Left ventricle myocardium inferior (tissue), 1 donor: ENCODE data around the gene MAGEA2. TPM values are rescaled to one million over a fixed set of nuclear protein-coding genes. Genes with fewer than 3 reads are reported as not detected.
"Not testable (repeated sequence)": the region's sequence is repeated elsewhere in the genome, so short reads cannot be mapped to it uniquely, and the experiment has no call there.

Source experiments
- DNase-seq: peaks from one replicate; pipeline ENCODE4 v3.0.0-alpha.2; 2020
- H3K27ac ChIP-seq: fragments of 200-600 bp; replicated peaks from 2 replicates; pipeline ENCODE4 v1.8.0; 2021
- H3K27me3 ChIP-seq: fragments of 200-600 bp; 2 replicates; pipeline ENCODE4 v1.8.0; 2021; ENCODE audit warnings: low read depth
- H3K36me3 ChIP-seq: fragments of 200-600 bp; 2 replicates; pipeline ENCODE4 v1.8.0; 2021
- H3K4me1 ChIP-seq: fragments of 200-600 bp; 2 replicates; pipeline ENCODE4 v1.8.0; 2021
- H3K4me3 ChIP-seq: fragments of 200-600 bp; 2 replicates; pipeline ENCODE4 v1.8.0; 2021; ENCODE audit warnings: mild to moderate bottlenecking, moderate library complexity
- H3K9me3 ChIP-seq: fragments of 200-600 bp; replicated peaks from 2 replicates; pipeline ENCODE4 v1.8.0; 2021
- intact Hi-C: fragments of 100-400 bp; cut with micrococcal nuclease; formaldehyde crosslinking; loops from one replicate; pipeline ENCODE4 v1.11.0; 2022
- total RNA-seq: library from RNA; stranded (reverse); fragmentation: NEBNext Ultra II Directional; extraction: Animal tissue kit (Norgen Biotek cat#: 25700); gene quantifications from one replicate; pipeline ENCODE4 v1.2.1, GENCODE V29; 2021
- TF ChIP-seq, protein P1 (sequence below): fragments of 200-600 bp; IDR thresholded peaks from 2 replicates; pipeline ENCODE4 v1.8.0; 2021; ENCODE audit warnings: antibody characterized with exemption, mild to moderate bottlenecking, borderline replicate concordance
- donor health status: DM: no; HTN: yes; CAD: no; lungs with severe emphysema.

MAGEA2 gene
- total RNA-seq, 1 donor from 2014 or later: not detected

DNA sequence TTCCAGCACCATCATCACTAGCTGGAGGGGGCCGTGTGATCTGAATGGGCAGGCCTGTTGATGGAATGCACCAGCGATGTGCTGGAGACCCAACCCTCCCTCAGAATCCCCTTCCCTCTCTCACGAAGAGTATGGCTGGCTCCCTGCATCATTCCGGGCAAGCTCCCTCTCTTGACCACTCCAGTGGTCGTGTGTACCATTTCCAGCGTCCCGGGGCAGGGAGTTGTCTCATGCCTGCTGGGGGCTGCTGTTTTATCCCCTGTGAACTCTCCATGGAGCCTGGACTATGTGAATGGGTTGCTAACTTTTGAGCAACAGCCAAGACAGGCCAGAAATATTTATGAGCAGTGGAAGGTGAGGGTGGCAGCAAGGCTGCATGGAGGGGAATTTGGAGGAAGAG is 28.2 kb downstream of the MAGEA2 start:
- Histone ChIP-seq H3K9me3 (no peaks in the 10 kb centered on the region), H3K36me3 (no peaks in the 10 kb centered on the region), H3K4me1 (no peaks in the 10 kb centered on the region), H3K27ac (no peak overlapping the region), H3K27me3 (no peaks in the 10 kb centered on the region), H3K4me3 (no peak overlapping the region)
- intact Hi-C loops: no loop called here
- TF ChIP-seq, protein P1, sequence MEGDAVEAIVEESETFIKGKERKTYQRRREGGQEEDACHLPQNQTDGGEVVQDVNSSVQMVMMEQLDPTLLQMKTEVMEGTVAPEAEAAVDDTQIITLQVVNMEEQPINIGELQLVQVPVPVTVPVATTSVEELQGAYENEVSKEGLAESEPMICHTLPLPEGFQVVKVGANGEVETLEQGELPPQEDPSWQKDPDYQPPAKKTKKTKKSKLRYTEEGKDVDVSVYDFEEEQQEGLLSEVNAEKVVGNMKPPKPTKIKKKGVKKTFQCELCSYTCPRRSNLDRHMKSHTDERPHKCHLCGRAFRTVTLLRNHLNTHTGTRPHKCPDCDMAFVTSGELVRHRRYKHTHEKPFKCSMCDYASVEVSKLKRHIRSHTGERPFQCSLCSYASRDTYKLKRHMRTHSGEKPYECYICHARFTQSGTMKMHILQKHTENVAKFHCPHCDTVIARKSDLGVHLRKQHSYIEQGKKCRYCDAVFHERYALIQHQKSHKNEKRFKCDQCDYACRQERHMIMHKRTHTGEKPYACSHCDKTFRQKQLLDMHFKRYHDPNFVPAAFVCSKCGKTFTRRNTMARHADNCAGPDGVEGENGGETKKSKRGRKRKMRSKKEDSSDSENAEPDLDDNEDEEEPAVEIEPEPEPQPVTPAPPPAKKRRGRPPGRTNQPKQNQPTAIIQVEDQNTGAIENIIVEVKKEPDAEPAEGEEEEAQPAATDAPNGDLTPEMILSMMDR: no peak
- DNase-seq: no peak

DNA sequence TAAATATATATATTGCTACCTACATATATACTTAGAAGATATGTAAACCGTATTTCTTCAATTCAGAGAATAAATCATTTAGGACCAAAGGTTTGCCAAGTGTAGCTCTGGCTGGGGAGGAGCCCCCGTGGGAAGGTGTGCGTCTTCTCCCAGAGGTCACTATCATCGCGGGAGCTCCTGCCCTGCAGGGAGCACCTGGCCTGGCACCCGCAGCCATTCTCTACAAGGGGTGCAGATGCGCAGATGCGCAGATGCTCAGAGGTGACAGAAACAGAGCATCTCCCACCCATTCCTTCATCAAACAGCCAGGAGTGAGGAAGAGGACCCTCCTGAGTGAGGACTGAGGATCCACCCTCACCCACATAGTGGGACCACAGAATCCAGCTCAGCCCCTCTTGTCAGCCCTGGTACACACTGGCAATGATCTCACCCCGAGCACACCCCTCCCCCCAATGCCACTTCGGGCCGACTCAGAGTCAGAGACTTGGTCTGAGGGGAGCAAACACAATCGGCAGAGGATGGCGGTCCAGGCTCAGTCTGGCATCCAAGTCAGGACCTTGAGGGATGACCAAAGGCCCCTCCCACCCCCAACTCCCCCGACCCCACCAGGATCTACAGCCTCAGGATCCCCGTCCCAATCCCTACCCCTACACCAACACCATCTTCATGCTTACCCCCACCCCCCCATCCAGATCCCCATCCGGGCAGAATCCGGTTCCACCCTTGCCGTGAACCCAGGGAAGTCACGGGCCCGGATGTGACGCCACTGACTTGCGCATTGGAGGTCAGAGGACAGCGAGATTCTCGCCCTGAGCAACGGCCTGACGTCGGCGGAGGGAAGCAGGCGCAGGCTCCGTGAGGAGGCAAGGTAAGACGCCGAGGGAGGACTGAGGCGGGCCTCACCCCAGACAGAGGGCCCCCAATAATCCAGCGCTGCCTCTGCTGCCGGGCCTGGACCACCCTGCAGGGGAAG is 39.5 kb downstream of the MAGEA2 start, which contains the start of gene MAGEA2B:
MAGEA2B (plus strand) TSS at position 814 of the 973 bp plus-strand sequence. CDS start 2,479 bp downstream, outside the sequence.
- H3K4me3 ChIP-seq, DNase-seq, H3K4me1 ChIP-seq, intact Hi-C loops, H3K27me3 ChIP-seq, H3K36me3 ChIP-seq, H3K27ac ChIP-seq, H3K9me3 ChIP-seq: not testable (repeated sequence)

DNA sequence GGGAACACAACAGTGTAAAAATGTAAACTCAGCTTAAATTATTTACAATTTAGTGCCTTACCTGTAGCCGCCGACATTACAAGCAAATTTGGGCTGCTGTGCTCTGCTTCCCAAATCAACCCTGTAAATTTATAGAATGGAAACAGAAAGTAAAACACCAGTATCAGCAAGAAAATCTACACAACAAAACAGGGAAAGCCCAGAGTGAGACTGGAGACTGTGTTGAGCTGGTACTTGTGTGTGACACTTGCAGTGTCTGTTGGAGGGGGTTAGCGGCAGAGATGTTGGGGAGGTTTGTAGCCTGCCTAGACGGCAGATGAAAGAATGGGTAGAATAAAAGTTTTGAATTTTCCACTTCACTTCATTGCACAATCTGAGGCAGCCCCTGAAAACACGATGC is 40.4 kb downstream of the MAGEA2 start:
- DNase-seq, H3K9me3 ChIP-seq, H3K27me3 ChIP-seq, intact Hi-C loops, H3K4me3 ChIP-seq, H3K27ac ChIP-seq, H3K4me1 ChIP-seq, H3K36me3 ChIP-seq: not testable (repeated sequence)

DNA sequence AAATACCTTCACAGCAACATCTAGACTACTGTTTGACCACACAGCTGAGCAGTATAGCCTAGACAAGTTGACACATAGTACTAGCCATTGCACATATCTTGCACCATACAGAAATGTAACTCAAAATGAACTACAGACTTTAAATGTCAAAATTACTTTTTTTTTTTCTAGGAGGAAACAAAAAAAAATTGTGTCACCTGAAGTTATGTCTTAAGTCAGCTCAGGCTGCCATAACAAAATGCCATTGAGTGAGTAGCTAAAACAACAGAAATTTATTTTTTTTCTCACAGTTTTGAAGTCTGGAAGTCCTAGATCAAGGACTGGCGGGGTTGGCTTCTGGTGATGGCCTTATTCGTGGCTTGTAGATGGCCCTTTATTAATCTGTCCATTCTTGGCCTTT is 44.5 kb downstream of the MAGEA2 start, which contains the start of gene CSAG2:
CSAG2 (minus strand) TSS at position 101 of the 400 bp plus-strand sequence. CDS start 161 bp downstream, outside the sequence.
- intact Hi-C loops, H3K27me3 ChIP-seq, H3K4me3 ChIP-seq, H3K36me3 ChIP-seq, H3K4me1 ChIP-seq, H3K9me3 ChIP-seq, DNase-seq, H3K27ac ChIP-seq: not testable (repeated sequence)

DNA sequence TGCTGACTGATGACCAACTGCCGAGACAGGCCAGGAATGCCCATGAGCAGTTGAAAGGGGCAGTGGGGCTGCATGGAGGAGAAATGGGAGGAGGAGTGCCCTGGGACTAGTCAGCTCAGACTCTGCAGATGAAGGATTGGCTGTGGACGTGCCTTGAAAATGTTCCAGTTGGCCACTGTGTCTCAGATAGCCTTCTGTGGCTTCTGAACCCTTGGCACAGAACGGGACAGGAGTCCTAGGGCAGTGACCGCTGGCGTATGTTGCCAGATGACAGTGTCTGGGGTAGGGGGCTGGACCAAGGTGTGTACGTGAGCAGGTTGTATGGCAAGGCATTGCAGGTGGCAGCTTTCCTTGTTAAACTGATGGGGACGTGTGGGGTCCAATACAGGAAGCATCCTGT is 47.1 kb downstream of the MAGEA2 start:
- H3K27ac ChIP-seq, H3K27me3 ChIP-seq, DNase-seq, H3K36me3 ChIP-seq, H3K9me3 ChIP-seq, intact Hi-C loops, H3K4me1 ChIP-seq, H3K4me3 ChIP-seq: not testable (repeated sequence)

DNA sequence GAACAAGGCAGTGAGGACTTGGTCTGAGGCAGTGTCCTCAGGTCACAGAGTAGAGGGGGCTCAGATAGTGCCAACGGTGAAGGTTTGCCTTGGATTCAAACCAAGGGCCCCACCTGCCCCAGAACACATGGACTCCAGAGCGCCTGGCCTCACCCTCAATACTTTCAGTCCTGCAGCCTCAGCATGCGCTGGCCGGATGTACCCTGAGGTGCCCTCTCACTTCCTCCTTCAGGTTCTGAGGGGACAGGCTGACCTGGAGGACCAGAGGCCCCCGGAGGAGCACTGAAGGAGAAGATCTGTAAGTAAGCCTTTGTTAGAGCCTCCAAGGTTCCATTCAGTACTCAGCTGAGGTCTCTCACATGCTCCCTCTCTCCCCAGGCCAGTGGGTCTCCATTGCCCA is 53.3 kb downstream of the MAGEA2 start:
- H3K4me1 ChIP-seq, H3K9me3 ChIP-seq, intact Hi-C loops, DNase-seq, H3K36me3 ChIP-seq, H3K27ac ChIP-seq, H3K27me3 ChIP-seq, H3K4me3 ChIP-seq: not testable (repeated sequence)

Other genes starting within 250 kb of the MAGEA2 start
- not detected for gene GABRQ, start 115.9 kb downstream of the MAGEA2 start, total RNA-seq
- not detected for gene MAGEA3, start 55.0 kb downstream of the MAGEA2 start, total RNA-seq
- not detected for gene CSAG2, start 44.6 kb downstream of the MAGEA2 start, total RNA-seq
- gene MAGEA2B, start 39.2 kb downstream of the MAGEA2 start, total RNA-seq: not detected
- not detected for gene CSAG1, start 20.1 kb downstream of the MAGEA2 start, total RNA-seq
- not detected for gene MAGEA12, start 20.1 kb downstream of the MAGEA2 start, total RNA-seq
- not detected for gene CSAG3, start 5.4 kb upstream of the MAGEA2 start, total RNA-seq
- not detected for gene MAGEA6, start 15.8 kb upstream of the MAGEA2 start, total RNA-seq
- gene CETN2, start 76.9 kb upstream of the MAGEA2 start, total RNA-seq: 24.1 TPM
- 11.4 TPM for gene NSDHL, start 77.2 kb upstream of the MAGEA2 start, total RNA-seq
- 1.6 TPM for gene ZNF185, start 144.2 kb upstream of the MAGEA2 start, total RNA-seq
- gene PNMA5, start 240.3 kb upstream of the MAGEA2 start, total RNA-seq: not detected